H1 (cell line): ENCODE results near the gene RBMS1. TPM values are rescaled to one million over a fixed set of nuclear protein-coding genes. Genes with fewer than 3 reads are reported as not detected.

Experiments
- GABPA ChIP-seq: IDR thresholded peaks from 2 replicates; pipeline ENCODE4 v1.6.1; 2011; ENCODE audit warnings: mild to moderate bottlenecking, low read length, moderate library complexity, borderline replicate concordance; ENCODE audit not compliant: insufficient read depth
- POLR2AphosphoS5 ChIP-seq: IDR thresholded peaks from 2 replicates; pipeline ENCODE4 v1.6.1; 2011; ENCODE audit warnings: low read depth, low read length
- RBBP5 ChIP-seq: IDR thresholded peaks from 2 replicates; pipeline ENCODE4 v1.7.1; 2012; ENCODE audit warnings: low read depth, mild to moderate bottlenecking, inconsistent platforms, low read length, moderate library complexity, borderline replicate concordance
- TCF12 ChIP-seq: IDR thresholded peaks from 2 replicates; pipeline ENCODE4 v1.6.1; 2011; ENCODE audit warnings: low read depth, mild to moderate bottlenecking, low read length
- polyA plus RNA-seq, 7 experiments: library from polyadenylated mRNA; depleted of rRNA in 3 of 7; stranded (reverse) in 5 of 7; unstranded in 2 of 7; fragments of >200 nt in 5 of 7; fragments of 200-250 nt in 2 of 7; gene quantifications; 1 replicate in 5 of 7; 2 replicates in 1 of 7; 4 replicates in 1 of 7; pipeline versions ENCODE4 v1.2.1 to v1.2.3, GENCODE V29; 2011 to 2013; ENCODE audit warnings: missing spikeins in 2 of 7, mixed read lengths in 2 of 7
- total RNA-seq: library from RNA; stranded (reverse); fragmentation: NEBNext Ultra II Directional; extraction: Animal tissue kit (Norgen Biotek cat#: 25700); gene quantifications from 2 replicates; pipeline ENCODE4 v1.2.1, GENCODE V29; 2021
- TF ChIP-seq, protein P1 (sequence below): IDR thresholded peaks from 2 replicates; pipeline ENCODE4 v1.6.1; 2012; ENCODE audit warnings: inconsistent platforms

RBMS1 gene
- total and polyA plus RNA-seq, 2 of the 8 experiments (the other 6 are each of a cell fraction or from before 2014, with no cell fraction given): 53.7 to 60.0 TPM

GRCh38 chr2:160315337-160315736, 178.3 kb downstream of the RBMS1 start (continued):
- TF ChIP-seq, protein P1, sequence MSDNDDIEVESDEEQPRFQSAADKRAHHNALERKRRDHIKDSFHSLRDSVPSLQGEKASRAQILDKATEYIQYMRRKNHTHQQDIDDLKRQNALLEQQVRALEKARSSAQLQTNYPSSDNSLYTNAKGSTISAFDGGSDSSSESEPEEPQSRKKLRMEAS: no peak
- TF ChIP-seq RBBP5 (no peak), POLR2AphosphoS5 (no peak), TCF12 (no peak), GABPA (no peak)
